GM18511 (cell line): ENCODE measurements around the gene NFYC.

Experiments used
- ATAC-seq: cut with Tn5 transposase; IDR thresholded peaks from one replicate; pipeline ENCODE4 v1.9.1; 2021; ENCODE audit warnings: mild to moderate bottlenecking, moderate library complexity; ENCODE audit not compliant: unreplicated experiment

NFYC gene

GRCh38 chr1:40794974-40795715 is 103.6 kb downstream of the NFYC start:
- no peak for ATAC-seq

GRCh38 chr1:40795811-40796586 is 104.5 kb downstream of the NFYC start:
- no peak for ATAC-seq

GRCh38 chr1:40796939-40797667 is 105.6 kb downstream of the NFYC start:
- ATAC-seq: no peak

GRCh38 chr1:40797668-40798010 is 106.1 kb downstream of the NFYC start:
- ATAC-seq: no peak

- no peak for ATAC-seq
These were observed 107.1 kb downstream of the NFYC start for GRCh38 chr1:40798366-40799281.

- no peak for ATAC-seq
These were observed 107.9 kb downstream of the NFYC start for GRCh38 chr1:40799351-40799867.

- ATAC-seq: no peak
These were observed 110.2 kb downstream of the NFYC start for GRCh38 chr1:40801742-40802077.

GRCh38 chr1:40802078-40802741 is 110.7 kb downstream of the NFYC start:
- ATAC-seq: no peak

- ATAC-seq: no peak
These were observed 111.2 kb downstream of the NFYC start for GRCh38 chr1:40802742-40803113.

GRCh38 chr1:40803447-40803846 is 111.9 kb downstream of the NFYC start:
- no peak for ATAC-seq

GRCh38 chr1:40803902-40804301 is 112.4 kb downstream of the NFYC start:
- no peak for ATAC-seq

- ATAC-seq: no peak
These were observed 114.7 kb downstream of the NFYC start for GRCh38 chr1:40806240-40806639.

- no peak for ATAC-seq
These were observed 115.5 kb downstream of the NFYC start for GRCh38 chr1:40806731-40807695.

GRCh38 chr1:40808002-40808401 is 116.5 kb downstream of the NFYC start:
- no peak for ATAC-seq

GRCh38 chr1:40808444-40808843 is 116.9 kb downstream of the NFYC start:
- no peak for ATAC-seq

- no peak for ATAC-seq
These were observed 117.4 kb downstream of the NFYC start for GRCh38 chr1:40808909-40809308.

GRCh38 chr1:40810927-40811326 is 119.4 kb downstream of the NFYC start:
- no peak for ATAC-seq

- no peak for ATAC-seq
These were observed 123.9 kb downstream of the NFYC start for GRCh38 chr1:40815420-40815819.

- ATAC-seq: peak; percentile 31
These were observed 126.3 kb downstream of the NFYC start for GRCh38 chr1:40817791-40818263.
